AG09309 (cell line): Measurements from ENCODE around the gene APMAP.

Experiments used
- DNase-seq: peaks from one replicate; pipeline ENCODE4 v3.0.0-alpha.2; 2010; ENCODE audit warnings: low read depth
- H3K4me3 ChIP-seq: 2 replicates; pipeline ENCODE4 v1.5.1; 2011; ENCODE audit warnings: mild to moderate bottlenecking, low read depth, low read length, moderate library complexity; ENCODE audit not compliant: control insufficient read depth
- CTCF ChIP-seq: IDR thresholded peaks from 2 replicates; pipeline ENCODE4 v1.5.1; 2011; ENCODE audit warnings: mild to moderate bottlenecking, low read depth, low read length, inconsistent platforms; ENCODE audit not compliant: insufficient read depth, control insufficient read depth; ENCODE audit errors: missing control alignments

APMAP gene

GRCh38 chr20:24917797-24918578 is 74.6 kb downstream of the APMAP start:
- TF ChIP-seq CTCF, result peak; percentile 88

GRCh38 chr20:24917056-24917455 is 75.5 kb downstream of the APMAP start:
- DNase-seq, result no peak
- TF ChIP-seq CTCF, result no peak
- H3K4me3 ChIP-seq, result no peak overlapping the region

More at GRCh38 chr20:24917797-24918578, 74.6 kb downstream of the APMAP start:
- DNase-seq, result peak; percentile 5
- H3K4me3 ChIP-seq, result no peak overlapping the region

GRCh38 chr20:24916412-24916811 is 76.1 kb downstream of the APMAP start:
- DNase-seq, result no peak
- no peak overlapping the region for H3K4me3 ChIP-seq
- no peak for TF ChIP-seq CTCF

GRCh38 chr20:24915892-24916291 is 76.7 kb downstream of the APMAP start:
- no peak for DNase-seq
- no peak overlapping the region for H3K4me3 ChIP-seq
- no peak for TF ChIP-seq CTCF

GRCh38 chr20:24915440-24915839 is 77.1 kb downstream of the APMAP start:
- no peak for TF ChIP-seq CTCF
- no peak overlapping the region for H3K4me3 ChIP-seq
- DNase-seq, result no peak

- no peak overlapping the region for H3K4me3 ChIP-seq
- DNase-seq, result no peak
- TF ChIP-seq CTCF, result no peak
These were observed 77.9 kb downstream of the APMAP start for GRCh38 chr20:24914388-24915241.
